Colonic mucosa (tissue), 4 donors: ENCODE measurements around the gene CCDC9B. TPM values are rescaled to one million over a fixed set of nuclear protein-coding genes. Genes with fewer than 3 reads are reported as not detected.

Source experiments
- DNase-seq: peaks from one replicate; pipeline ENCODE4 v3.0.0-alpha.2; 2020
- H3K27ac ChIP-seq: fragments of 200-600 bp; one replicate; pipeline ENCODE4 v1.8.0; 2021
- H3K27me3 ChIP-seq: fragments of 200-600 bp; one replicate; pipeline ENCODE4 v1.8.0; 2021
- H3K36me3 ChIP-seq: fragments of 200-600 bp; one replicate; pipeline ENCODE4 v1.8.0; 2021
- H3K4me1 ChIP-seq: fragments of 200-600 bp; one replicate; pipeline ENCODE4 v1.8.0; 2021; ENCODE audit warnings: mild to moderate bottlenecking
- H3K4me3 ChIP-seq: fragments of 200-600 bp; one replicate; pipeline ENCODE4 v1.8.0; 2021
- H3K9ac ChIP-seq, 2 donors: one replicate each; pipeline ENCODE4 v1.7.0; 2013; ENCODE audit warnings: control low read depth in 2 of 2, low read depth in 2 of 2, low read length in 2 of 2
- H3K9me3 ChIP-seq: fragments of 200-600 bp; one replicate; pipeline ENCODE4 v1.8.0; 2021
- CTCF ChIP-seq: fragments of 200-600 bp; IDR thresholded peaks from one replicate; pipeline ENCODE4 v1.8.0; 2022; ENCODE audit warnings: antibody characterized with exemption, mild to moderate bottlenecking
- intact Hi-C: fragments of 100-400 bp; cut with DNase I; formaldehyde crosslinking; loops from one replicate; pipeline ENCODE4 v1.14.1; 2022
- total RNA-seq, 2 donors: library from RNA; stranded (reverse); fragmentation: NEBNext Ultra II Directional in 1 of 2; extraction: Animal tissue kit (Norgen Biotek cat#: 25700) in 1 of 2; gene quantifications; one replicate each; pipeline ENCODE4 v1.2.1, GENCODE V29; 2021
- donor health status: healthy.
- donor health status: DM: no; HTN: no; CAD: no.
- donor health status: DM: no; HTN: no; CAD: no.

The CCDC9B gene
- total RNA-seq, 2 donors from 2014 or later = 13.1 to 28.7 TPM

GRCh38 chr15:40325700-40326099, 15.0 kb downstream of the CCDC9B start:
- Histone ChIP-seq H3K27me3 (no peaks in the 10 kb centered on the region), H3K36me3 (no peaks in the 10 kb centered on the region), H3K9me3 (no peaks in the 10 kb centered on the region), H3K4me3 (no peak overlapping the region), H3K27ac (no peak overlapping the region), H3K9ac (no peak overlapping the region), H3K4me1 (peaks cover 5% of the 10 kb centered on the region)
- no peak for DNase-seq
- no peak for TF ChIP-seq CTCF
- intact Hi-C loops = no loop called here

- Histone ChIP-seq H3K27me3 (no peaks in the 10 kb centered on the region), H3K27ac (peak overlapping the region; percentile 28), H3K9ac (peak overlapping the region; percentile 66 to 70), H3K4me1 (peaks cover 5% of the 10 kb centered on the region), H3K4me3 (peak overlapping the region; percentile 81), H3K36me3 (no peaks in the 10 kb centered on the region), H3K9me3 (no peaks in the 10 kb centered on the region)
- intact Hi-C loops = no loop called here
- DNase-seq = no peak
- no peak for TF ChIP-seq CTCF
Observed at GRCh38 chr15:40325188-40325587, 15.6 kb downstream of the CCDC9B start.

GRCh38 chr15:40323953-40324937, 16.5 kb downstream of the CCDC9B start:
- peak overlapping the region; percentile 81 for H3K4me3 ChIP-seq
- H3K27me3 ChIP-seq = no peaks in the 10 kb centered on the region
- peaks cover 5% of the 10 kb centered on the region for H3K4me1 ChIP-seq
- no peaks in the 10 kb centered on the region for H3K9me3 ChIP-seq
- no peak for TF ChIP-seq CTCF
- H3K27ac ChIP-seq = peak overlapping the region; percentile 28
- no peaks in the 10 kb centered on the region for H3K36me3 ChIP-seq
- intact Hi-C loops = loop anchor here (5.0 kb wide), 2 partner anchors 43 to 98 kb away; no protein-coding TSS in a partner anchor
- DNase-seq = no peak
- peak overlapping the region; percentile 66 to 70 for H3K9ac ChIP-seq

GRCh38 chr15:40323239-40323952, 17.3 kb downstream of the CCDC9B start, which contains the start of gene INAFM2:
TSS of gene INAFM2 (plus strand) at chr15:40323692. CDS start at chr15:40324056, 364 bp downstream.
- H3K9me3 ChIP-seq = no peaks in the 10 kb centered on the region
- H3K4me1 ChIP-seq = peaks cover 5% of the 10 kb centered on the region
- peak within 1 kb of the TSS; percentile 63 for H3K27ac ChIP-seq
- intact Hi-C loops = loop anchor here (5.0 kb wide), 2 partner anchors 44 to 99 kb away; no protein-coding TSS in a partner anchor
- peak; percentile 87 for DNase-seq
- peak within 1 kb of the TSS; percentile 81 for H3K4me3 ChIP-seq
- H3K27me3 ChIP-seq = no peaks in the 10 kb centered on the region
- TF ChIP-seq CTCF = peak; percentile 55
- peak within 1 kb of the TSS; percentile 70 for H3K9ac ChIP-seq
- H3K36me3 ChIP-seq = no peaks in the 10 kb centered on the region

- Histone ChIP-seq H3K27me3 (no peaks in the 10 kb centered on the region), H3K27ac (peak overlapping the region; percentile 63), H3K9ac (peak overlapping the region in 1 of 2 donors; percentile 70), H3K36me3 (no peaks in the 10 kb centered on the region), H3K4me1 (peaks cover 5% of the 10 kb centered on the region), H3K4me3 (peak overlapping the region; percentile 39), H3K9me3 (no peaks in the 10 kb centered on the region)
- TF ChIP-seq CTCF = no peak
- no peak for DNase-seq
- intact Hi-C loops = loop anchor here (5.0 kb wide), 2 partner anchors 45 to 100 kb away; no protein-coding TSS in a partner anchor
Observed at GRCh38 chr15:40322531-40323238, 18.1 kb downstream of the CCDC9B start.
